ENCODE data around the gene KLHL29.

DNA sequence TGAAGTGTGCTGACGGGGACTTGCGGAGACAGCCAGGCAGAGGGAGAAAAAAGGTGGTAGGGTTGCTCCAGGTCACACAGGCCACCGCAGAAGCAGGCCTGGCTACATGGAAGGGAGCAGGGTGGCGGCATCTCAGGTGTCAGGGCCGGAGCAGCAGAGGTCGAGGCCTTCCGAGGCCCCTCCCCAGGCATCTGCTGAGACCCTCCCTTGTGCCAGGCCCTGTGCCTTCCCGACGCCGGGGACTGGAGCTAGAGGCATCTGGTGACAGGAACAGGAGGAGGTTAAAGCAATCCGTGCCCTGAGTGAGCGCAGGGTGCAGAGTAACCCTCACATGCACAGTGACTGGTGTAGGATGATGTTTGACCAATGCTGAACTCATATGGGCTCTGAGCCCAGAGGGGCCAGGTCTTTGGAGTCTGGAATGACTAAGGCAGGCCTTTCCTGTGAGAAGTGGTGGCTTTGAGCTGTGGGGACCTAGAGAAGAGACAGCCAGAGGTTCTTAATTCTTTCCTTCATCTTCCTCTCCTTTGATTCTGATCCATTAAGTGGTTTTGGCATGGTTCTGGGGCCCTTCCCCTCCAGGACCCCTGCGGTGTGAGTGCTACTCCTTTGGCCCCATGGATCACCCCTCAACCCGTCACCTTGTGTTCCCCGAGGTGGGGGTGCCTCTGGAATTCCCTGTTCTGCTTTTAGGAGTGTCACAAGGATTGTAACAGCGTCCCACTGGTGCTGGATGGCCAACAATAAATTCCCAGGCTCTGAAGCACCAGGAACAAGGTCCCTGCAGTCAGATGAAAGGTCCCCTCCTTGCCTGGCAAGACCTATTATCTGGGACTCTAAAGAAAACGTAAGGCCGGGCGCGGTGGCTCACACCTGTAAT lies 72.1 kb downstream of the KLHL29 start:
- TF ChIP-seq, protein P1, sequence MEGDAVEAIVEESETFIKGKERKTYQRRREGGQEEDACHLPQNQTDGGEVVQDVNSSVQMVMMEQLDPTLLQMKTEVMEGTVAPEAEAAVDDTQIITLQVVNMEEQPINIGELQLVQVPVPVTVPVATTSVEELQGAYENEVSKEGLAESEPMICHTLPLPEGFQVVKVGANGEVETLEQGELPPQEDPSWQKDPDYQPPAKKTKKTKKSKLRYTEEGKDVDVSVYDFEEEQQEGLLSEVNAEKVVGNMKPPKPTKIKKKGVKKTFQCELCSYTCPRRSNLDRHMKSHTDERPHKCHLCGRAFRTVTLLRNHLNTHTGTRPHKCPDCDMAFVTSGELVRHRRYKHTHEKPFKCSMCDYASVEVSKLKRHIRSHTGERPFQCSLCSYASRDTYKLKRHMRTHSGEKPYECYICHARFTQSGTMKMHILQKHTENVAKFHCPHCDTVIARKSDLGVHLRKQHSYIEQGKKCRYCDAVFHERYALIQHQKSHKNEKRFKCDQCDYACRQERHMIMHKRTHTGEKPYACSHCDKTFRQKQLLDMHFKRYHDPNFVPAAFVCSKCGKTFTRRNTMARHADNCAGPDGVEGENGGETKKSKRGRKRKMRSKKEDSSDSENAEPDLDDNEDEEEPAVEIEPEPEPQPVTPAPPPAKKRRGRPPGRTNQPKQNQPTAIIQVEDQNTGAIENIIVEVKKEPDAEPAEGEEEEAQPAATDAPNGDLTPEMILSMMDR (IDR thresholded peaks at IDR 0.05): no peak
- TF ChIP-seq POLR2A (IDR thresholded peaks at IDR 0.05): no peak
